Measurements from ENCODE around the gene EGFL8. TPM values are rescaled to one million over a fixed set of nuclear protein-coding genes. Genes with fewer than 3 reads are reported as not detected.

EGFL8 gene
- total and polyA plus RNA-seq, 9 of the 15 experiments (the other 6 are each of a cell fraction or from before 2014, with no cell fraction given): 2.2 to 47.4 (median 14.2) TPM

DNA sequence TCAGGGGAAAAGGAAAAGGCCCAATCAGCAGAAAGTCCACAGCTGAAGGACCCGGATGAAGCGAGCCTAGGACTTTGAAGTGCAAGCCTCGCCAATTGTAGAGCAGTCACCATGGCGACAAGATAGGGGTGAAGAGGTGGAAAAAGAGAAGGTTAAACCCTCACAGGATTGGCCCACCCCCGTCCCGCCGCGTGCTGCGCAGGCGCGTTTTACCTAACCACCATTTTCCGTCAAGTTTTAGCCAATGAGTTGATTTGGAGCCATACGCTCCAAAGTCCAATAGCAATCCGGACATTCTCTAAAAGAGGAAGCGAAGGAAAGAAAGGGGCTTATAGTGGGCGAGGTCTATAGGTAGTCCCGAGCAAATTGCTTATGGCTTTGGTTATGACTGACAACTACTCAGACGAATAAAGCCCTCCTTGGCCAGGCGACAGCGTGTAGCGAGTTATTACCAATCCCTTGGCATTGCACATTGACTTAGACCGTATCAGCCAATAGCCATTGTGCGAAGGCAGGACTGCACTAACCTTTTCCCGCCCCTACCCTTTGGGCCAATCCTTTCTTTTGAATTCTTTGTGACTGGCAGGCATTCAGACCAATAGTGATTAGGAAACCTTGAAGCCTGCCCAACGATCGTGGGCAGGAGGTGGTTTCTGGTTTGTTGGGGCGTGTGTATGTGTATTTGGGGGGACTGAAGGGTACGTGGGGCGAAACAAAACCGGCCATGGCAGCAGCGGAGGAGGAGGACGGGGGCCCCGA is 13.6 kb downstream of the EGFL8 start, which contains the start of gene RNF5 (continued):
- TF ChIP-seq ZNF212 (CRISPR knock-in tag; IDR thresholded peaks at IDR 0.05) (no peak), MITF (IDR thresholded peaks at IDR 0.05) (no peak), ZNF174 (CRISPR knock-in tag; IDR thresholded peaks at IDR 0.05) (no peak), KDM4B (IDR thresholded peaks at IDR 0.05; ENCODE audit: borderline replicate concordance in 2 of 2, low read depth in 1 of 2) (no peak), RBM17 (IDR thresholded peaks at IDR 0.05; ENCODE audit: borderline replicate concordance, low read depth, low read length) (no peak), MTA1 (IDR thresholded peaks at IDR 0.05; ENCODE audit: borderline replicate concordance) (no peak), ZNF551 (CRISPR knock-in tag; IDR thresholded peaks at IDR 0.05) (no peak), RUNX1 (IDR thresholded peaks at IDR 0.05; ENCODE audit: low read depth) (no peak), ZNF707 (CRISPR knock-in tag; conservative IDR thresholded peaks at IDR 0.05) (no peak), SMARCA4 (IDR thresholded peaks at IDR 0.05) (no peak), TCF3 (CRISPR knock-in tag; IDR thresholded peaks at IDR 0.05) (no peak), GTF2A2 (tag; IDR thresholded peaks at IDR 0.05) (no peak), KAT7 (CRISPR knock-in tag; IDR thresholded peaks at IDR 0.05; ENCODE audit: borderline replicate concordance) (no peak), CCAR2 (IDR thresholded peaks at IDR 0.05; ENCODE audit: low read depth, low read length) (no peak), ZBTB17 (CRISPR knock-in tag; IDR thresholded peaks at IDR 0.05) (no peak; the same call in 1 of the 2 replicates), NCOA1 (IDR thresholded peaks at IDR 0.05; ENCODE audit: low read depth) (no peak), RBBP5 (IDR thresholded peaks at IDR 0.05; ENCODE audit: borderline replicate concordance, insufficient read depth, low read length, poor library complexity, severe bottlenecking) (no peak), CBX2 (IDR thresholded peaks at IDR 0.05; ENCODE audit: insufficient read depth, low read length, poor library complexity, severe bottlenecking) (no peak), PTBP1 (IDR thresholded peaks at IDR 0.05; ENCODE audit: low read depth, low read length) (no peak), AFF4 (CRISPR knock-in tag; IDR thresholded peaks at IDR 0.05) (no peak)
- TF ChIP-seq, protein P1, sequence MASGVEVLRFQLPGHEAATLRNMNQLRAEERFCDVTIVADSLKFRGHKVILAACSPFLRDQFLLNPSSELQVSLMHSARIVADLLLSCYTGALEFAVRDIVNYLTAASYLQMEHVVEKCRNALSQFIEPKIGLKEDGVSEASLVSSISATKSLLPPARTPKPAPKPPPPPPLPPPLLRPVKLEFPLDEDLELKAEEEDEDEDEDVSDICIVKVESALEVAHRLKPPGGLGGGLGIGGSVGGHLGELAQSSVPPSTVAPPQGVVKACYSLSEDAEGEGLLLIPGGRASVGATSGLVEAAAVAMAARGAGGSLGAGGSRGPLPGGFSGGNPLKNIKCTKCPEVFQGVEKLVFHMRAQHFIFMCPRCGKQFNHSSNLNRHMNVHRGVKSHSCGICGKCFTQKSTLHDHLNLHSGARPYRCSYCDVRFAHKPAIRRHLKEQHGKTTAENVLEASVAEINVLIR (CRISPR knock-in tag; IDR thresholded peaks at IDR 0.05): peak; percentile 57; the same call in 1 of the 2 replicates
- TF ChIP-seq, protein P2, sequence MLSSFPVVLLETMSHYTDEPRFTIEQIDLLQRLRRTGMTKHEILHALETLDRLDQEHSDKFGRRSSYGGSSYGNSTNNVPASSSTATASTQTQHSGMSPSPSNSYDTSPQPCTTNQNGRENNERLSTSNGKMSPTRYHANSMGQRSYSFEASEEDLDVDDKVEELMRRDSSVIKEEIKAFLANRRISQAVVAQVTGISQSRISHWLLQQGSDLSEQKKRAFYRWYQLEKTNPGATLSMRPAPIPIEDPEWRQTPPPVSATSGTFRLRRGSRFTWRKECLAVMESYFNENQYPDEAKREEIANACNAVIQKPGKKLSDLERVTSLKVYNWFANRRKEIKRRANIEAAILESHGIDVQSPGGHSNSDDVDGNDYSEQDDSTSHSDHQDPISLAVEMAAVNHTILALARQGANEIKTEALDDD (IDR thresholded peaks at IDR 0.05): peak; percentile 17; the same call in 1 of the 2 replicates

Data from K562 (cell line).